Dendritic cell treated with granulocyte-macrophage colony-stimulating factor and Interleukin-4, amounts not matched to agents 40 ng/mL and 50 ng/mL, for 4 days (primary cell): ENCODE results near the gene SYNJ2.

Experiments used
- H3K27ac Mint-ChIP-seq: one replicate; pipeline ENCODE4 v1.8.0; 2022; ENCODE audit warnings: mild to moderate bottlenecking, mixed read lengths
- H3K27me3 Mint-ChIP-seq: one replicate; pipeline ENCODE4 v1.8.0; 2022; ENCODE audit warnings: mild to moderate bottlenecking, mixed read lengths
- H3K36me3 Mint-ChIP-seq: one replicate; pipeline ENCODE4 v1.8.0; 2022; ENCODE audit warnings: low read depth, mixed read lengths
- H3K4me1 Mint-ChIP-seq: one replicate; pipeline ENCODE4 v1.8.0; 2022; ENCODE audit warnings: low read depth, mixed read lengths
- H3K4me3 Mint-ChIP-seq: one replicate; pipeline ENCODE4 v1.8.0; 2022; ENCODE audit warnings: mild to moderate bottlenecking, moderate library complexity, mixed read lengths
- H3K9me3 Mint-ChIP-seq: one replicate; pipeline ENCODE4 v1.8.0; 2022; ENCODE audit warnings: mixed read lengths
- intact Hi-C: fragments of 100-400 bp; cut with micrococcal nuclease; formaldehyde crosslinking; loops from one replicate; pipeline ENCODE4 v1.15.0; 2022

The SYNJ2 gene

GRCh38 chr6:158023597-158023939 lies 41.9 kb downstream of the SYNJ2 start:
- H3K4me3 Mint-ChIP-seq = no peak overlapping the region
- peak overlapping the region; percentile 26 for H3K27ac Mint-ChIP-seq

GRCh38 chr6:158024566-158025297 lies 43.1 kb downstream of the SYNJ2 start:
- Mint-ChIP-seq H3K9me3 (no peaks in the 10 kb centered on the region), H3K27ac (no peak overlapping the region), H3K4me1 (peaks cover 50% of the 10 kb centered on the region), H3K27me3 (peaks cover 7% of the 10 kb centered on the region), H3K4me3 (no peak overlapping the region), H3K36me3 (peaks cover 10% of the 10 kb centered on the region)
- intact Hi-C loops = no loop called here

More at GRCh38 chr6:158023597-158023939, 41.9 kb downstream of the SYNJ2 start:
- Mint-ChIP-seq H3K4me1 (peaks cover 43% of the 10 kb centered on the region), H3K27me3 (peaks cover 7% of the 10 kb centered on the region), H3K36me3 (peaks cover 18% of the 10 kb centered on the region), H3K9me3 (no peaks in the 10 kb centered on the region)
- intact Hi-C loops = no loop called here

DNA sequence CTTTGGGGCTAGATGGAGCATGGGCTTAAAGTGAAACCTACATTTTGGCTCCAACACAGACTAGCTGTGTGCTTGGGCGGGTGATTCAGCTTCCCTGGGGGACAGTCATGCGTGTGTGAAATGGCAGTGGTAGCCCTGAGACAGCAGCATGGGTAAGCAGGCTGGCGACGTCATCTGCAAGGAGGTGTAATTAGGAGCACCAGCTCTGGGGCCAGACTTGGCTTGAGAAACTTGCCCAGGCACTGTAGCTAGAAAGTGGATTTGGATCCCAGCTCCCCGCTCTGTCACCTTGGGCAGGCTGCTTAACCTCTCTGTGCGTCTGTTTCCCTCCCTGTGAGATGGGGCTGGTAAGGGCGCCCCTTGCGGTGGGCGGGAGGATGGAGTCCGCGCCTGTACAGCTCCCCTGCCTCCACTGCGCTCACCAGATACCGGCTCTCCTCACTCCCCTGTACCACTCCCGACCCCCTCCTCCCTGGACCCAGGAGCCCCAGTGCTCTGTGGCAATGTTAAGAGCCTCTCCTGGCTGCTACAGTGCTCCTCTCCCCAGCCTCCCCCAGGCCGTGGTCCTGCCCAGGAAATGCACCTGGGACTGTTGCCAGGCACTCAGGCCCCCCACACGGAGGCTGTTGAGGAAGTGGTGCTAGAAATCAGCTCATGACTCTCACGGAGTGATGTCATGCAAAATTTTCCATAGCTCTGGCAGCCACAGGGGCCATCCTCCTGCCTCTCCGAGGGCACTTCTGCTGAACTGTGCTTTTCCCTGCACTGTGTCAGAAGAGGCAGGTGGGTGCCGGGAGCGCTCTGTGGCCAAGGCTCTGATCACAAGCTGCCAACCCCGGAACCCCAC lies 44.6 kb downstream of the SYNJ2 start:
- H3K4me1 Mint-ChIP-seq = peaks cover 61% of the 10 kb centered on the region
- peak overlapping the region; percentile 92 for H3K27ac Mint-ChIP-seq
- H3K36me3 Mint-ChIP-seq = no peaks in the 10 kb centered on the region
- H3K4me3 Mint-ChIP-seq = peak overlapping the region; percentile 36
- H3K9me3 Mint-ChIP-seq = no peaks in the 10 kb centered on the region
- intact Hi-C loops = no loop called here
- peaks cover 7% of the 10 kb centered on the region for H3K27me3 Mint-ChIP-seq

DNA sequence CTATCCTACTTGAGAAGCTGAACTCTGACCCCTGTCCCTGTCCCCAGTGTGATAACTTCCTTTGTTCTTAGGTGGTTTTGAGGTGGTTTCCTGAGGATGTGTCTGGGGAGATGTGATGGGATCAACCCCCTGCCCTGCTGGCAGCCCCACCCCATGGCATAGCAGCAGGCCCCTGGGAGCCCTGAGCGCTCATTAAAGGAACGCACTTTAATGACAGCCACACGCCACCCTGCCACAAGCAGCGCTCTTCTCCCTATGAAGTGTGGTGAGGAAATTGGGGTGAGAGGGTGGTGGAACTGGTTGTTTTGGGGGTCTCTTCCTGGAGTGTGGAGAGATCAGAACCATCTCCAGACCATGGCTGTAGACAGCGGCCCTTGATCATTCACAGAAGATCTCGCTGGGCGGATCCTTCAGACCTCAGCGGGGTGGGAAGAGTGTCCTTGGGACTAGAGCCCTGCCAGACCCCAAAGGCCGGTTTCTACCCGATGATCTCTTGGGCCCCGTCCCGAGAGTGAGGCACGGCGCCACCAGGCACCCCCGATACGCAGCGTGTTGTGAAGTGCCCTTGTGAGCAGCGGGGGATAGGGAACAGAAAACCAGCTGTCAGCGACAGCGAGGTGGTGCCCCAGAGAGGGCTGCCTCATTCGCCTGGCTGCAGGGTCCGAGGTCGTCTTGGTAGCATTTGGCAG lies 45.4 kb downstream of the SYNJ2 start:
- intact Hi-C loops = loop anchor here (1.0 kb wide), 1 partner anchor 23 kb away; no protein-coding TSS in a partner anchor
- Mint-ChIP-seq H3K9me3 (no peaks in the 10 kb centered on the region), H3K4me1 (peaks cover 65% of the 10 kb centered on the region), H3K36me3 (no peaks in the 10 kb centered on the region), H3K27me3 (peaks cover 8% of the 10 kb centered on the region), H3K27ac (peak overlapping the region; percentile 92), H3K4me3 (no peak overlapping the region)

- Mint-ChIP-seq H3K27ac (peak overlapping the region; percentile 92), H3K9me3 (no peaks in the 10 kb centered on the region), H3K4me3 (no peak overlapping the region), H3K36me3 (no peaks in the 10 kb centered on the region), H3K4me1 (peaks cover 70% of the 10 kb centered on the region), H3K27me3 (peaks cover 8% of the 10 kb centered on the region)
- intact Hi-C loops = loop anchor here (1.0 kb wide), 1 partner anchor 23 kb away; no protein-coding TSS in a partner anchor
These were observed 46.1 kb downstream of the SYNJ2 start for GRCh38 chr6:158027590-158028285.

GRCh38 chr6:158028421-158028820 lies 46.8 kb downstream of the SYNJ2 start:
- H3K4me1 Mint-ChIP-seq = peaks cover 70% of the 10 kb centered on the region
- no peak overlapping the region for H3K4me3 Mint-ChIP-seq
- H3K27ac Mint-ChIP-seq = peak overlapping the region; percentile 92
- intact Hi-C loops = no loop called here
- H3K36me3 Mint-ChIP-seq = peaks cover 6% of the 10 kb centered on the region
- no peaks in the 10 kb centered on the region for H3K9me3 Mint-ChIP-seq
- H3K27me3 Mint-ChIP-seq = peaks cover 8% of the 10 kb centered on the region

GRCh38 chr6:158028876-158029275 lies 47.2 kb downstream of the SYNJ2 start:
- no peaks in the 10 kb centered on the region for H3K9me3 Mint-ChIP-seq
- H3K4me3 Mint-ChIP-seq = no peak overlapping the region
- peaks cover 72% of the 10 kb centered on the region for H3K4me1 Mint-ChIP-seq
- H3K36me3 Mint-ChIP-seq = peaks cover 6% of the 10 kb centered on the region
- intact Hi-C loops = no loop called here
- H3K27ac Mint-ChIP-seq = peak overlapping the region; percentile 92
- peaks cover 8% of the 10 kb centered on the region for H3K27me3 Mint-ChIP-seq

DNA sequence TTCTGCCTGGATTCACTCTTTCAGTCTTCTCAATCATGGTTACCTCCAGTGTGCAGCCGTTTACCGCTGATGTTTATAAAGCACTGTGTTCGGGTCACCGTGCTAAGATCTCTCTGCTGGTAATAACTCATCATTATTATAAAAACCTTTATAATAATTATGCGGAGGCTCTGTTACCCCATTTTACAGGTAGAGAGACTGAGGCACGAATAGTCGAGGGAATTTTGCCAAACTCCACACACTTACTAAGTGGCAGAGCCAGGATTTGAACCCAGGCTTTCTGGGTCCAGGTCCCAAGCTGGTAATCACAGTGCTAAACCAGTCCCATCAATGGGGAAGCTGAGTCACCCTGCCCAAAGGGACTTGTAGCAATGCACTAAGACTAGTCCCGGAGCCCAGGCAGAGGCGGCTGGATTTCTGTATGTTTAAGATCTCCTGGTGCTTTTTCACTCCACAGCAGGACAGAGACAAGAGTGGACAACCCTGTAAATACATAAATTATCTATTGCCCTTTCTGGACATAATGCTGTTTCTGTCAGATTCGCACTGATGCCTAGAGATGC lies 48.1 kb downstream of the SYNJ2 start:
- no peaks in the 10 kb centered on the region for H3K9me3 Mint-ChIP-seq

GRCh38 chr6:158030380-158031300 lies 49.0 kb downstream of the SYNJ2 start:
- intact Hi-C loops = no loop called here
- H3K4me3 Mint-ChIP-seq = peak overlapping the region; percentile 46
- H3K27me3 Mint-ChIP-seq = peaks cover 10% of the 10 kb centered on the region
- H3K27ac Mint-ChIP-seq = peak overlapping the region; percentile 97
- H3K4me1 Mint-ChIP-seq = peaks cover 86% of the 10 kb centered on the region
- H3K36me3 Mint-ChIP-seq = peaks cover 6% of the 10 kb centered on the region
- no peaks in the 10 kb centered on the region for H3K9me3 Mint-ChIP-seq

More for the DNA sequence above, 48.1 kb downstream of the SYNJ2 start:
- H3K4me3 Mint-ChIP-seq = no peak overlapping the region
- H3K4me1 Mint-ChIP-seq = peaks cover 80% of the 10 kb centered on the region
- intact Hi-C loops = no loop called here
- H3K27me3 Mint-ChIP-seq = peaks cover 8% of the 10 kb centered on the region
- H3K27ac Mint-ChIP-seq = peak overlapping the region; percentile 97
- H3K36me3 Mint-ChIP-seq = peaks cover 6% of the 10 kb centered on the region

DNA sequence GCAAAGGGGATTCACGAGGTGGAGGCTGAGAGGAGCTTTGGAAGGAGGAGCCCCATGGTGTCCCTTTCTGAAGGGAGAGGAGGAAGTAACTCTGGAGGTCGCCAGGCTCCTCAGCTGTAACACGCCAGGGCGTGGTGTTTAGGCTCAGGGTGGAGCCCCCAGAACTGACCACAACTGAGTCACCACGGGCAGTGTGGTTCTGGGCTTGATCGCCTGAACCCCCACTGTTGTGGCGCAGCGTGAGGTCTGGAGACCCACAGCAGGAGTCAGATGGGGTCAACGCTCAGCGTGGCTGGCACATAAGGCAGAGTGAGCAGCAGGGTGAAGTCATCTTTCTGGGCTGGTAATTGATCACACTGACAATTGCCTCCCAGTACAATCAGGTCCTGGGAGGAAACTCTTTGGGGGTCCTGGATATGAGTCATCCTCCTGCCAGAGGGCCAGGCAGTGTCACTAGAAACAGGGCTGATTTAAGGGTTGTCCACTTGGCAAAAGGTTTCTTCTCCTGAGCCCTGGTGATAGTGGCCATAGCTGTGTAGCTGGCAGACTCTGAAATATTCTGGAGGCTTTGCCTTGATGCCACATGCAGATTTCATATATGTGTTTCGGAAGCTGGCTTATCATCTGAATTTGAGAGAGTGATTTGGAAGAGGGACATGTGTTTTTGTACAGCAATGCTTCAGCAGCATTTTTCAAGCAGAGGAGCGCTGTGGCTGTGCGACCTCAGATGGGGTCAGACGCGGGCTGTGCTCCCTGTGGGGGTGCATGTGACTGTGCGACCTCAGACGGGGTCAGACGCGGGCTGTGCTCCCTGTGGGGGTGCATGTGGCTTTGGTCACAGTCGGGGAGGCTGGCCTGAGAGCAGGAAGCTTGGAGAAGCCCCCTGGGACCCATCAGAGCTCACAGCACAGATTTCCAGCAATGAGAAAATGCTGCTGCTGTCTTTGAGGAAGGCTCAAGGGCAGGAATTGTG lies 50.0 kb downstream of the SYNJ2 start:
- H3K27ac Mint-ChIP-seq = peak overlapping the region; percentile 97
- intact Hi-C loops = no loop called here
- H3K36me3 Mint-ChIP-seq = peaks cover 6% of the 10 kb centered on the region
- H3K4me3 Mint-ChIP-seq = peak overlapping the region; percentile 62
- peaks cover 12% of the 10 kb centered on the region for H3K27me3 Mint-ChIP-seq
- H3K9me3 Mint-ChIP-seq = no peaks in the 10 kb centered on the region
- H3K4me1 Mint-ChIP-seq = peaks cover 85% of the 10 kb centered on the region

DNA sequence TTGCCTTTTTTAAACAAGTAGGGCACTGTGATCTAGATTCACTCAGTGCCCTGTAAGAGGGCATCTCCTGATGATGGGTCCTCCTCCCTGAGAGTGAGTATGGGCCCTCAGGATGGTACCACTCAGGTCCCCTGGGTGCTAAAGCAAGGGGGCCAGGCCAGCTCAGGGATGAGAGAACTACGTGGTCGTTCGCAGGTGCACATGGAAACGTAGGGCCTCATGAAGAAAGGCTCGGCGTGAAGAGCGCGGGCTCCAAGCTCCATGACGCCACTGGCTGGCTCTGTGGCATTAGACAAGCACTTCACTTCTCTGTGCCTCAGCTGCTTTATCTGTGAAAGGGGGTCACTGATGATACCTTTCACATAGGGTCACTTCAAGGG lies 50.7 kb downstream of the SYNJ2 start:
- Mint-ChIP-seq H3K27me3 (peaks cover 12% of the 10 kb centered on the region), H3K27ac (peak overlapping the region; percentile 97), H3K36me3 (peaks cover 8% of the 10 kb centered on the region), H3K4me3 (no peak overlapping the region), H3K9me3 (no peaks in the 10 kb centered on the region), H3K4me1 (peaks cover 78% of the 10 kb centered on the region)
- intact Hi-C loops = no loop called here
